Measurements from ENCODE around the gene DLG4. TPM values are rescaled to one million over a fixed set of nuclear protein-coding genes. Genes with fewer than 3 reads are reported as not detected.

The DLG4 gene
- polyA plus RNA-seq (2013, experiment 1 of 2) = 23.6 TPM
- polyA plus RNA-seq (2013, experiment 2 of 2) = 26.2 TPM

- no peaks in the 10 kb centered on the region for H3K27me3 ChIP-seq (ENCODE audit: insufficient read depth, low read length)
- under 1% methylated on average over 63 of the region's 63 CpGs for WGBS
- peaks cover 39% of the 10 kb centered on the region for H3K36me3 ChIP-seq (ENCODE audit: insufficient read depth, low read length)
- H3K27ac ChIP-seq (ENCODE audit: low read depth, low read length) = peak within 1 kb of the TSS; percentile 78
- H3K9ac ChIP-seq (ENCODE audit: low read depth, low read length) = peak within 1 kb of the TSS; percentile 90
- H3K4me1 ChIP-seq (ENCODE audit: insufficient read depth, low read length) = peaks cover 21% of the 10 kb centered on the region; the same call in 1 of the 2 replicates
- peak within 1 kb of the TSS; percentile 81 for H3K4me3 ChIP-seq (ENCODE audit: low read length)
- H3K9me3 ChIP-seq (ENCODE audit: insufficient read depth, low read depth, low read length) = no peaks in the 10 kb centered on the region
These were observed at the start of gene DLG4, which contains the start of gene ACADVL for GRCh38 chr17:7219812-7220592. Gene DLG4 (minus strand): TSS chr17:7219836. Gene ACADVL (plus strand): TSS chr17:7219938. CDS start chr17:7219985, 47 bp downstream.

DNA sequence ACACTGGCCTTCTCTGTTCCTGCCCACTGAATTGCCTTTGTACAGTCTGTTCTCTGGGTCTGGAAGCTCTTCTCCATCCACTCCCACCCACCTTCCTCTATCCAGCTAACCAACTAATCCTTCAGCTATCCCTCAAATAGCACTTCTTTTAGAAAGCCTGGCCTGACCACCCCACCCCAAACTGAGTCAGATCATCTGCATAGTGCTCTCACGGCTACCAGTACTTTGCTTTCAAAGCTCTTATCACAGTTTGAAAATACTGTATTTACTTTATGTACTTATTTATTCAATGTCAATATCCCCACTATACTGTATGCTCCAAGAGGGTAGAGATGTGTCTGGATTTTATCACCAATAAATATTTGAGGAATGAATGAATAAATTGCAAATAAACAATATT, 47.1 kb upstream of the DLG4 start:
- H3K9ac ChIP-seq (ENCODE audit: low read depth, low read length) = no peak overlapping the region
- peaks cover 5% of the 10 kb centered on the region; the same call in 1 of the 2 replicates for H3K4me1 ChIP-seq (ENCODE audit: insufficient read depth, low read length)
- H3K27me3 ChIP-seq (ENCODE audit: insufficient read depth, low read length) = peaks cover 20% of the 10 kb centered on the region
- no peaks in the 10 kb centered on the region for H3K36me3 ChIP-seq (ENCODE audit: insufficient read depth, low read length)
- 25% methylated on average over 1 of the region's 1 CpG for WGBS
- no peak overlapping the region for H3K27ac ChIP-seq (ENCODE audit: low read depth, low read length)
- no peak overlapping the region for H3K4me3 ChIP-seq (ENCODE audit: low read length)
- H3K9me3 ChIP-seq (ENCODE audit: insufficient read depth, low read depth, low read length) = no peaks in the 10 kb centered on the region

GRCh38 chr17:7263801-7264078, 44.1 kb upstream of the DLG4 start:
- peak overlapping the region; percentile 63; the same call in 1 of the 2 replicates for H3K27ac ChIP-seq (ENCODE audit: low read depth, low read length)
- peaks cover 35% of the 10 kb centered on the region for H3K27me3 ChIP-seq (ENCODE audit: insufficient read depth, low read length)
- peaks cover 11% of the 10 kb centered on the region for H3K4me1 ChIP-seq (ENCODE audit: insufficient read depth, low read length)
- peak overlapping the region; percentile 94 for H3K4me3 ChIP-seq (ENCODE audit: low read length)
- no peaks in the 10 kb centered on the region for H3K9me3 ChIP-seq (ENCODE audit: insufficient read depth, low read depth, low read length)
- H3K36me3 ChIP-seq (ENCODE audit: insufficient read depth, low read length) = peaks cover 15% of the 10 kb centered on the region
- peak overlapping the region; percentile 52; the same call in 1 of the 2 replicates for H3K9ac ChIP-seq (ENCODE audit: low read depth, low read length)
- 52% methylated on average over 4 of the region's 4 CpGs for WGBS

GRCh38 chr17:7262935-7263800, 43.5 kb upstream of the DLG4 start:
- peaks cover 35% of the 10 kb centered on the region for H3K27me3 ChIP-seq (ENCODE audit: insufficient read depth, low read length)
- H3K9ac ChIP-seq (ENCODE audit: low read depth, low read length) = peak overlapping the region; percentile 59
- H3K4me3 ChIP-seq (ENCODE audit: low read length) = peak overlapping the region; percentile 94
- H3K27ac ChIP-seq (ENCODE audit: low read depth, low read length) = peak overlapping the region; percentile 93; the same call in 1 of the 2 replicates
- H3K36me3 ChIP-seq (ENCODE audit: insufficient read depth, low read length) = peaks cover 20% of the 10 kb centered on the region
- peaks cover 11% of the 10 kb centered on the region for H3K4me1 ChIP-seq (ENCODE audit: insufficient read depth, low read length)
- WGBS = 15% methylated on average over 25 of the region's 26 CpGs
- H3K9me3 ChIP-seq (ENCODE audit: insufficient read depth, low read depth, low read length) = no peaks in the 10 kb centered on the region

GRCh38 chr17:7262192-7262934, 42.7 kb upstream of the DLG4 start, which contains the start of gene CLDN7:
Gene CLDN7 (minus strand): TSS chr17:7262478. CDS start chr17:7262043, 435 bp downstream.
- Histone ChIP-seq H3K9ac (ENCODE audit: low read depth, low read length) (peak within 1 kb of the TSS; percentile 83), H3K9me3 (ENCODE audit: insufficient read depth, low read depth, low read length) (no peaks in the 10 kb centered on the region), H3K4me3 (ENCODE audit: low read length) (peak within 1 kb of the TSS; percentile 94), H3K27ac (ENCODE audit: low read depth, low read length) (peak within 1 kb of the TSS; percentile 93), H3K36me3 (ENCODE audit: insufficient read depth, low read length) (peaks cover 28% of the 10 kb centered on the region), H3K27me3 (ENCODE audit: insufficient read depth, low read length) (peaks cover 35% of the 10 kb centered on the region), H3K4me1 (ENCODE audit: insufficient read depth, low read length) (peaks cover 11% of the 10 kb centered on the region)
- 2% methylated on average over 64 of the region's 64 CpGs for WGBS

GRCh38 chr17:7261379-7262191, 41.9 kb upstream of the DLG4 start:
- Histone ChIP-seq H3K36me3 (ENCODE audit: insufficient read depth, low read length) (peaks cover 36% of the 10 kb centered on the region), H3K27ac (ENCODE audit: low read depth, low read length) (peak overlapping the region; percentile 93), H3K9me3 (ENCODE audit: insufficient read depth, low read depth, low read length) (no peaks in the 10 kb centered on the region), H3K9ac (ENCODE audit: low read depth, low read length) (peak overlapping the region; percentile 83), H3K4me1 (ENCODE audit: insufficient read depth, low read length) (peaks cover 11% of the 10 kb centered on the region), H3K27me3 (ENCODE audit: insufficient read depth, low read length) (peaks cover 35% of the 10 kb centered on the region), H3K4me3 (ENCODE audit: low read length) (peak overlapping the region; percentile 94)
- 5% methylated on average over 71 of the region's 71 CpGs for WGBS

DNA sequence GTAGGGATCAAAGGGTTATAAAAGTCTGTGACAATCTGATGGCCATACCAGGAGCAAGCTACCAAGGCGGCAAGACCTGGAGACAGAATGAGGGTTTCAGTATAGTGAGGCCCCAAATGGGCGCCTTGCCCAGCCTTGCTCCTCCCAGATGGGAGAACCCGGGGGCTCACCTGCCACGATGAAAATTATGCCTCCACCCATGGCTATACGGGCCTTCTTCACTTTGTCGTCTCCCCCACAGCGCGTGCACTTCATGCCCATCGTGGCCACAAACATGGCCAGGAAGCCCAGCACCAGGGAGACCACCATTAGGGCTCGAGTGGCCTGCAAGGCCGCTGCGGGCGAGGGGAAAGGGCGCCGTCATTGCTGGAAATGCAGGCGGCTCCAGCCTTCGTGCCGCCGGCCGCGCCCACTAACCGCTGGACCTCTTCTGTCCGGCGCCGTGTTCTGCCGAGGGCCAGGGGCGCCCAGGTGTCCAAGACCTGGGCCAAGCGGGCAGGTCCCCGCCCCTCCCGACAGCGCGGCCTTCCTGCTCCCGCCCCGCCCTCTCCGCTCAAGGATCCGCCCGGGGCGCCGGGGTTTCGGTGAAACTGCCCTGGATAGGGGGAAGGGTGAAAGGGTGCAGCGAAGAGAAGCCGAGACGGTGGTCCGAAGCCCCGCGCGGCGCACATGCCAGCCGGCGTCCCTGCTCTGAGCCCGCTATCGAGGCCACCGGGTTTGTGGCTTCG, 41.2 kb upstream of the DLG4 start:
- peak overlapping the region; percentile 94 for H3K4me3 ChIP-seq (ENCODE audit: low read length)
- WGBS = 10% methylated on average over 54 of the region's 54 CpGs

DNA sequence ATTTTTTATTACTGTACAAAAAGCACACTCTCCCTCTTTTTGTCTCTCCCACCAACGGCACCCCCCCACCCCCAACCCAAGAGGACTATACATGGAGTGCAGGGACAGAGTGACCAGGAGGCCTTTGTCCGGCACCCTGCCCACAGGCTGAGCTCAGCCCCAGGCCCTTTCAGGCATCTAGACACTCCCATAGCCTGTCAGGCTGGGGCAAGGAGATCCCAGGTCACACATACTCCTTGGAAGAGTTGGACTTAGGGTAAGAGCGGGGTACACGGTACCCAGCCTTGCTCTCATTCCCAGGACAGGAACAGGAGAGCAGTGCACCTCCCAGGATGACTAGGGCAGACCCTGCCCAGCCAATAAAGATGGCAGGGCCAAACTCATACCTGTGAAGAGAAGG, 40.5 kb upstream of the DLG4 start:
- H3K4me3 ChIP-seq (ENCODE audit: low read length) = peak overlapping the region; percentile 94
- peaks cover 44% of the 10 kb centered on the region for H3K36me3 ChIP-seq (ENCODE audit: insufficient read depth, low read length)
- no peaks in the 10 kb centered on the region for H3K9me3 ChIP-seq (ENCODE audit: insufficient read depth, low read depth, low read length)
- H3K4me1 ChIP-seq (ENCODE audit: insufficient read depth, low read length) = peaks cover 9% of the 10 kb centered on the region
- H3K27ac ChIP-seq (ENCODE audit: low read depth, low read length) = no peak overlapping the region; the same call in 1 of the 2 replicates
- H3K27me3 ChIP-seq (ENCODE audit: insufficient read depth, low read length) = peaks cover 35% of the 10 kb centered on the region
- 0 out of 2 replicates have a peak overlapping the region, but pooled peaks have one; percentile 83 for H3K9ac ChIP-seq (ENCODE audit: low read depth, low read length)
- WGBS = 92% methylated on average over 4 of the region's 4 CpGs

More for the DNA sequence above, 41.2 kb upstream of the DLG4 start:
- H3K27me3 ChIP-seq (ENCODE audit: insufficient read depth, low read length) = peaks cover 35% of the 10 kb centered on the region
- H3K27ac ChIP-seq (ENCODE audit: low read depth, low read length) = peak overlapping the region; percentile 93
- H3K36me3 ChIP-seq (ENCODE audit: insufficient read depth, low read length) = peaks cover 41% of the 10 kb centered on the region
- H3K4me1 ChIP-seq (ENCODE audit: insufficient read depth, low read length) = peaks cover 9% of the 10 kb centered on the region
- no peaks in the 10 kb centered on the region for H3K9me3 ChIP-seq (ENCODE audit: insufficient read depth, low read depth, low read length)
- H3K9ac ChIP-seq (ENCODE audit: low read depth, low read length) = peak overlapping the region; percentile 83

- Histone ChIP-seq H3K27ac (ENCODE audit: low read depth, low read length) (no peak overlapping the region), H3K36me3 (ENCODE audit: insufficient read depth, low read length) (peaks cover 51% of the 10 kb centered on the region), H3K9ac (ENCODE audit: low read depth, low read length) (no peak overlapping the region), H3K4me1 (ENCODE audit: insufficient read depth, low read length) (peaks cover 9% of the 10 kb centered on the region), H3K27me3 (ENCODE audit: insufficient read depth, low read length) (peaks cover 35% of the 10 kb centered on the region), H3K4me3 (ENCODE audit: low read length) (no peak overlapping the region; the same call in 1 of the 2 replicates), H3K9me3 (ENCODE audit: insufficient read depth, low read depth, low read length) (no peaks in the 10 kb centered on the region)
- 94% methylated on average over 5 of the region's 6 CpGs for WGBS
These were observed 39.9 kb upstream of the DLG4 start for GRCh38 chr17:7259555-7259889.
